CD4-positive, alpha-beta T cell treated with Interleukin-10 for 1 hour (primary cell): Measurements from ENCODE around the gene MALRD1.
"Not testable (repeated sequence)": the region's sequence is repeated elsewhere in the genome, so short reads cannot be mapped to it uniquely, and the experiment has no call there.

ENCODE experiments used
- DNase-seq: peaks from one replicate; pipeline ENCODE4 v3.0.0-alpha.2; 2020

Gene MALRD1

GRCh38 chr10:19498393-19499290 is 450.0 kb downstream of the MALRD1 start:
- no peak for DNase-seq

- no peak for DNase-seq
These were observed 450.7 kb downstream of the MALRD1 start for GRCh38 chr10:19499291-19499770.

- DNase-seq: no peak
These were observed 452.4 kb downstream of the MALRD1 start for GRCh38 chr10:19500959-19501358.

GRCh38 chr10:19505320-19506312 is 457.0 kb downstream of the MALRD1 start:
- no peak for DNase-seq

- DNase-seq: not testable (repeated sequence)
These were observed 461.6 kb downstream of the MALRD1 start for GRCh38 chr10:19510005-19510732.

- no peak for DNase-seq
These were observed 469.5 kb downstream of the MALRD1 start for GRCh38 chr10:19518109-19518508.

GRCh38 chr10:19518632-19519031 is 470.0 kb downstream of the MALRD1 start:
- no peak for DNase-seq

GRCh38 chr10:19531324-19531723 is 482.7 kb downstream of the MALRD1 start:
- DNase-seq: no peak

GRCh38 chr10:19532411-19532810 is 483.8 kb downstream of the MALRD1 start:
- DNase-seq: no peak

- no peak for DNase-seq
These were observed 492.7 kb downstream of the MALRD1 start for GRCh38 chr10:19541299-19541698.

GRCh38 chr10:19546224-19546623 is 497.6 kb downstream of the MALRD1 start:
- no peak for DNase-seq

- no peak for DNase-seq
These were observed 500.9 kb downstream of the MALRD1 start for GRCh38 chr10:19549503-19549902.

GRCh38 chr10:19556666-19557065 is 508.1 kb downstream of the MALRD1 start:
- DNase-seq: no peak

GRCh38 chr10:19561181-19561580 is 512.6 kb downstream of the MALRD1 start:
- DNase-seq: no peak

GRCh38 chr10:19563388-19564141 is 515.0 kb downstream of the MALRD1 start:
- no peak for DNase-seq

- DNase-seq: no peak
These were observed 521.5 kb downstream of the MALRD1 start for GRCh38 chr10:19570120-19570519.

- DNase-seq: no peak
These were observed 522.4 kb downstream of the MALRD1 start for GRCh38 chr10:19570991-19571390.

GRCh38 chr10:19572056-19572455 is 523.5 kb downstream of the MALRD1 start:
- no peak for DNase-seq

- no peak for DNase-seq
These were observed 528.0 kb downstream of the MALRD1 start for GRCh38 chr10:19576576-19576975.

- DNase-seq: no peak
These were observed 528.8 kb downstream of the MALRD1 start for GRCh38 chr10:19577381-19577780.

- DNase-seq: no peak
These were observed 529.2 kb downstream of the MALRD1 start for GRCh38 chr10:19577807-19578206.

GRCh38 chr10:19578571-19578970 is 530.0 kb downstream of the MALRD1 start:
- DNase-seq: no peak
